Nucleus accumbens (tissue), 56 donors: ENCODE measurements around the gene FAM219A.
"Not testable (repeated sequence)": the region's sequence is repeated elsewhere in the genome, so short reads cannot be mapped to it uniquely, and the experiment has no call there.

Experiments used
- DNase-seq, 56 donors: peaks; one replicate each; lab custom pipeline; 2025; lab: John Stamatoyannopoulos, UW

The FAM219A gene

DNA sequence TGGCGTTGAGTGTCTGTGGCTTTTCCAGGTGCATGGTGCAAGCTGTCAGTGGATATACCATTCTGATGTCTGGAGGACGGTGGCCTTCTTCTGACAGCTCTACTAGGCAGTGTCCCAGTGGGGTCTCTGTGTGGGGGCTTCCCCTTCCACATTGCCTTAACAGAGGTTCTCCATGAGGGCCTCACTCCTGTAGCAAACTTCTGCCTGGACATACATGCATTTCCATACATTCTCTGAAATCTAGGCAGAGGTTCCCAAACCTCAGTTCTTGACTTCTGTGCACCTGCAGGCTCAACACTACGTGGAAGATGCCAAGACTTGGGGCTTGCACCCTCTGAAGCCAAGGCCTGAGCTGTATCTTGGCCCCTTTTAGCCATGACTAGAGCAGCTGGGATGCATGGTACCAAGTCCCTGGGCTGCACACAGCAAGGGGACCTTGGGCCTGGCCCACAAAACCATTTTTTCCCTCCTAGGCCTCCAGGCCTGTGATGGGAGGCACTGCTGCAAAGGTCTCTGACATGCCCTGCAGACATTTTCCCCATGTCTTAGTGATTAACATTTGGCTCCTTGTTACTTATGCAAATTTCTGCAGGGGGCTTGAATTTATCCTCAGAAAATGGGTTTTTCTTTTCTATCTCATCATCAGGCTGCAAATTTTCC is 90.5 kb downstream of the FAM219A start:
- DNase-seq = not testable (repeated sequence)

DNA sequence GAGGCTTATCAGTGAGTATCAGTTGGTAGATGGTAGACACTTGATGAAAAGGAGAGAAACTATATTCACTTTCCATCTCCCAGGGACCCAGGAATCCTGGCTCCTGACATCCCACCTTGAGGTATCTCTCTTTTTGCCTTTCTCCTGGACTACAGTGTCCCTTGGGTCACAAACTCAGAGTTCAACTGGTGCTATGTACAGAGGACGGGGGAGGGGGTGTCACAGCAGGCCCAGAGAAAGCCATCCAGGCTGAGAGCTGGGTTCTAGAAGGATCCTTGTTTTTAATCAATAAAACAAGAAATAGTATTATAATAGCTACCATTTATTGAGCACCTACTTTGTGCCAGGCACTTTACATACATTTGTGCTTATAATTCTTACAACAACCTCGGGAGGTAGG is 92.0 kb downstream of the FAM219A start:
- no peak for DNase-seq

DNA sequence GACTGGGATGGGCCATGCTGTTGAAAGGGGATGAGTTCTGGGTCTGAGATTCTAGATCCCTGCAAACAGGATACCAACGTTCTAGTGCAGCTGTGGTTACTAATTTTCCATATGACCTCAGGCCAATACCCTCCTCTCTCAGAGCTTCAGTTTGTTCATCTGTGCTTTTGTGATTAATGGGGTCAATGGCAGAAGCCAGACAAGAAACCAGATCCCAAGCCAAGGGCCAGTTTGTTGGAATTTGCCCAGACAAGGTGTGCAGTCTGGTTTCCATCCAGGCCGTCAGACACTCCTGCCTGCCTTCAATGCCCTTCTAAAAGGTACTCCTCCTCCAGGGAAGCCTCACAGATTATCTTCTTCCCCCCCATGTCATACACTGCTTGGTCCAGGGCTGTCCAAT is 93.1 kb downstream of the FAM219A start:
- no peak for DNase-seq

DNA sequence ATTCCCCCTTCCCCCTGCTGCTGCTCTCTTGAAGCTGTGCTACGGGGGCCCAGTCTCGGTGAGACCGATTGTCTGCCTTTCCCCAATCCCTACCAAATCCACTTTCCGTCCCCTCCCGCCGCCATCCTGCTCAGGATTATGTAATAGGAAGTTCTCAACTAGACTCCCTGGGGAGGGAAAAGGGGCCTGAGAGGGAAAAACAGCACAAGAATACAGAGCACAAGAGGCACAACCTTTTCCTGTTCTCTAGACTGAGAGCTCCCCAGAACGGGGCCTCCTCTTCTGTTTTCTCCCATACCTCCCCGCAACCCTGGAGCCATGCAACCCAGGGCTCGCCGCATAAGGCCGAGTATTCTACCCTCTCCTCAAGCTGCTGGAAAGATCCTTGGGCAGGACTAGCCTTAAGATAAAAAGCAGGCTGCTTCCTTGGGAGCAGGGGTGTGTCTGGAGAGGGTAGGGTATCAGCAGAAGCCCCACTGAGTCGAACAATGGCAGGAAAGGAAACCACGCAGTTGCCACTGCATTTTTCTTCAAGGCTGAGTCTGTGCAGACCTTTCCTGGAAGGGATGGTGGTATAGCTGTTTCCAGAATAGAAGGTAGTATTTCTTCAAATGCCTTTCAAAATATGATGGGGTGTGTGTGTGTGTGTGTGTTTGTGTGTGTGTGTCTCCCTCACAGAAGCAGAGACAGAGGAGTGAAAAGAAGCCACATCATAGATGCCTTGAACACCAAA is 94.6 kb downstream of the FAM219A start:
- DNase-seq = no peak

DNA sequence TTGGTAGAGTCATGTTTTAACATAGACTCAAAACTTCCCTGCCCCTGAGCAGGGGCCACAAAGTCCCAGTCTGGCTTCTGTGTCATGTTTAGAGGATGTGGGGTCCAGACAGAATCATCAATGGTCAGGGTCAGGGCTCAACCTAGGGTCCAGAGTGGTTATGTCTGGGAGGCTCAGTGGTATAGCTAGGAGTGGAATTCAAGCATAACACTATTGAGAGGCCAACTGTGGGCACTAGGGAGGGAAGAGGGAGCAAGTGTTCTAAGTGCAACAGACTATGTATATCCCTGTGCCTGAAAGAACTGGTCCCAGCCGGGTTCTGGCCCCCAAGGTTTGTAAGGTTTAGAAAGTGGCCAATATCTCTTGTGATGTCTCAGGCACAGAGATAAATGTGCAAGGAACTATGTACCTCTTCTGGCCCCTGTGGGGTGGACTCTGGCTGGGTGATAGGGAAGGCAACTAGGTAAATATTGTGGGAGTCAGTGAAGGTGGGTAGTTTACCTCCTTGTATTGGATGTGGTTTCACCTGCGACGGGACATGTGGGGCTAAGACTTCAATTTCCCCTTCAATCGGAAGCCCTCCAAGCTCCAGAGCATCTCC is 95.7 kb downstream of the FAM219A start:
- no peak for DNase-seq

DNA sequence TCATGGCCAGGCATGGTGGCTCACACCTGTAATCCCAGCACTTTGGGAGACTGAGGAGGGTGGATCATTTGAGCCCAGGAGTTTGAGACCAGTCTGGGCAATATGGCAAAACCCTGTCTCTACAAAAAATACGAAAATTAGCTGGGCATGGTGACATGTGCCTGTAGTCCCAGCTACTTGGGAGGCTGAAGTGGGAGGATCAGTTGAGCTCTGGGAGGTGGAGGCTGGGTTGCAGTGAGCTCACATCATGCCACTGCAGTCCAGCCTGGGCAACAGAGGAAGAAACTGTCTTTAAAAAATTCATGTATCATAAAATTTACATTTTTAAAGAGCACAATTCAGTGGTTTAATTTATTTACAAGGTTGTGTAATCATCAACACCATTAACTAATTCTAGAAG is 105.4 kb downstream of the FAM219A start:
- DNase-seq = not testable (repeated sequence)

DNA sequence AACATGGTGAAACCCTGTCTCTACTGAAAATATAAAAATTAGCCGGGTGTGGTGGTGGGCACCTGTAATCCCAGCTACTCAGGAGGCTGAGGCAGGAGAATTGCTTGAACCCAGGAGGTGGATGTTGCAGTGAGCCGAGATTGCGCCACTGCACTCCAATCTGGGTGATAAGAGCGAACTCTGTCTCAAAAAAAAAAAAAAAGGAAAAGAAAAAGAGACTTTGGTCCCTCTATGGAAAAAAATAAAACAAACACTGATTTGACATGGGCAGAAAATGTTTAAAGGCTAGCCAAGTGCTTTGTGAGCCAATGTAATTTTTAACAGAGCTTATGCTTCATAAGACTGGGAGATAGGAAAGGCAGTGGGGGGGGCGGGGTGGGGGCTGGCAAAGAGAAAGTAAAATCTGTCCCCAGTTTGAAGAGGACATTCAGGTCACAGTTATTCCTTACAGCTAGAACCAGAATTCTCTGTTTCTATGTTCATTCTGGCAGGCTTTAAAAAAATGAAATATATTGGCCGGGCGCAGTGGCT is 106.2 kb downstream of the FAM219A start:
- not testable (repeated sequence) for DNase-seq

DNA sequence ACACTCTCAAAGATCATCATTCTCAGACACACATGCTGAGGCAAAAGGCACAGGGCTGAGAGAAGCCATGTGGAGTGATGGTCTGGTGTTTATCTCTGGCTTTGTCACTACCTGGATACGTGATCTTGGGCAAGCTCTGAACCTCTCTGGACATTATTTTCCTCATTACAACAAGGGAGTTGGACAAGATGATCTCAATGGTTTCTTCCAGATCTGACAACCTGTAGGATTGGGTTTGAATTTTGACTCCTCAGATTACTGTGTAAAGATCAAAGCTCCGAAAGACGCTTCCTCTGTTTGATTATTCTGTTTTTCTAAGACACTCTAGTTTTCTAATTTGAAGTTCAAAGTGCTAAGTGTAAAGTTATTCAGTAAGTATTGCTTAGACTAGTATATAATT is 109.0 kb downstream of the FAM219A start:
- no peak for DNase-seq
